Loucy (cell line): ENCODE results near the gene FBXO42.

Experiments
- H2AFZ ChIP-seq: fragments of 200-600 bp; sonication (generic); 2 replicates; pipeline ENCODE4 v1.6.0; 2016; ENCODE audit warnings: antibody characterized with exemption, mild to moderate bottlenecking, low read length, moderate library complexity
- H3F3A ChIP-seq: fragments of 200-600 bp; 2 replicates; pipeline ENCODE4 v1.6.0; 2016; ENCODE audit warnings: antibody characterized with exemption, low read depth, mild to moderate bottlenecking
- H3K27me3 ChIP-seq: fragments of 200-600 bp; sonication (generic); 2 replicates; pipeline ENCODE4 v1.6.1; 2014; ENCODE audit warnings: low read length, mild to moderate bottlenecking; ENCODE audit not compliant: insufficient read depth, poor library complexity, severe bottlenecking
- H3K36me3 ChIP-seq: fragments of 200-600 bp; sonication (generic); 2 replicates; pipeline ENCODE4 v1.6.1; 2016; ENCODE audit warnings: low read length; ENCODE audit not compliant: insufficient read depth
- H3K4me1 ChIP-seq: fragments of 200-600 bp; sonication (generic); 2 replicates; pipeline ENCODE4 v1.5.1; 2014; ENCODE audit warnings: low read length, mild to moderate bottlenecking; ENCODE audit not compliant: insufficient read depth, poor library complexity, severe bottlenecking
- H3K4me2 ChIP-seq: fragments of 200-600 bp; sonication (generic); 2 replicates; pipeline ENCODE4 v1.6.0; 2014; ENCODE audit warnings: antibody characterized with exemption, low read length, low read depth, mild to moderate bottlenecking; ENCODE audit not compliant: poor library complexity, severe bottlenecking
- H3K4me3 ChIP-seq: fragments of 200-600 bp; sonication (generic); 2 replicates; pipeline ENCODE4 v1.5.1; 2014; ENCODE audit warnings: low read length, mild to moderate bottlenecking, mixed read lengths; ENCODE audit not compliant: poor library complexity, severe bottlenecking
- H3K79me2 ChIP-seq: fragments of 200-600 bp; sonication (generic); 2 replicates; pipeline ENCODE4 v1.6.1; 2014; ENCODE audit warnings: low read length; ENCODE audit not compliant: insufficient read depth
- H3K9ac ChIP-seq: fragments of 200-600 bp; sonication (generic); 2 replicates; pipeline ENCODE4 v1.6.0; 2014; ENCODE audit warnings: mild to moderate bottlenecking, low read depth, low read length, moderate library complexity; ENCODE audit not compliant: poor library complexity, severe bottlenecking
- H3K9me2 ChIP-seq: fragments of 200-600 bp; sonication (generic); replicated peaks from 2 replicates; pipeline ENCODE4 v1.6.1; 2016; ENCODE audit warnings: low read depth, low read length, mixed read lengths
- H3K9me3 ChIP-seq: fragments of 200-600 bp; sonication (generic); 2 replicates; pipeline ENCODE4 v1.6.1; 2014; ENCODE audit warnings: mild to moderate bottlenecking, antibody characterized with exemption, low read length, low read depth; ENCODE audit not compliant: insufficient read depth
- H4K20me1 ChIP-seq: fragments of 200-600 bp; sonication (generic); 2 replicates; pipeline ENCODE4 v1.6.0; 2014; ENCODE audit warnings: antibody characterized with exemption, low read length, mild to moderate bottlenecking; ENCODE audit not compliant: insufficient read depth, poor library complexity, severe bottlenecking
- EZH2phosphoT487 ChIP-seq: fragments of 200-600 bp; IDR thresholded peaks from 2 replicates; pipeline ENCODE4 v1.6.1; 2018; ENCODE audit warnings: antibody characterized with exemption, mild to moderate bottlenecking, moderate library complexity, borderline replicate concordance
- TF ChIP-seq, protein P1 (sequence below): fragments of 200-600 bp; sonication (generic); conservative IDR thresholded peaks from 2 replicates; pipeline ENCODE4 v1.5.1; 2014; ENCODE audit warnings: mild to moderate bottlenecking, antibody characterized with exemption, low read length

Gene FBXO42

DNA sequence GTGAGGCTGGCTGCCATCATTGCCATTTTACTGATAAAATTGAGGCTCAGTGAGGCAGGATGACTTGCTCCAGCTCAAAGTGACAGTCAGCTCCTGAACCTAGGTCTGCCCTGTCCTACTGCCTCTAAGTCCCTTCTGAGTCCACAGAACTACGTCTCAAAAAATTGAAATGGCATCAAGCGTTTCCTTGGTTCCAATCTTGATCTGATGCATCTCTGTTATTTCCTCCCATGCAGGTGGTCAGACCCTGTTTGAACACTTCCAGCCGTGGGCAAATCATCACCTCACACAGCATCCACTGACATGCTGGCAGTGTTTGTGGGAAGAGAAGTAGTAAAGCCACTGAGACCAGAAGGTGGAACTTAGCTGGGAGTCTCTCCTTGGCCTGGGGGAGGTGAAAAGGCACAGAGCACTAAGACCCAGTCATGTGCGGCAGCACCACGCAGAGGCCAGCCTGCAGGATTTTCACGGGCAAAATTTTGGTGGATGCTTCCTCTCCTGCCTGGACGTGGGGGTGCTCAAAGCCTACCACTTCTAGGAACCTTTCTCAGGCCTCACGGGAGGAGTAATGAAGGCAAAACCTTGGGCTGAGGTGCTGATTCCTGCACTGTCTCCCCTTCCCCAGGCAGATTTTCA, 107.5 kb downstream of the FBXO42 start:
- H3K4me1 ChIP-seq = peaks cover 19% of the 10 kb centered on the region
- H2AFZ ChIP-seq = no peak overlapping the region
- H3K79me2 ChIP-seq = no peaks in the 10 kb centered on the region
- no peak overlapping the region for H3K4me2 ChIP-seq
- H3K9ac ChIP-seq = no peak overlapping the region
- peaks cover 23% of the 10 kb centered on the region; the same call in 1 of the 2 replicates for H3K36me3 ChIP-seq
- H4K20me1 ChIP-seq = peaks cover 2% of the 10 kb centered on the region
- no peaks in the 10 kb centered on the region for H3K9me3 ChIP-seq
- no peaks in the 10 kb centered on the region for H3K9me2 ChIP-seq
- peaks cover 9% of the 10 kb centered on the region for H3F3A ChIP-seq
- H3K27me3 ChIP-seq = no peaks in the 10 kb centered on the region
- TF ChIP-seq, protein P1, sequence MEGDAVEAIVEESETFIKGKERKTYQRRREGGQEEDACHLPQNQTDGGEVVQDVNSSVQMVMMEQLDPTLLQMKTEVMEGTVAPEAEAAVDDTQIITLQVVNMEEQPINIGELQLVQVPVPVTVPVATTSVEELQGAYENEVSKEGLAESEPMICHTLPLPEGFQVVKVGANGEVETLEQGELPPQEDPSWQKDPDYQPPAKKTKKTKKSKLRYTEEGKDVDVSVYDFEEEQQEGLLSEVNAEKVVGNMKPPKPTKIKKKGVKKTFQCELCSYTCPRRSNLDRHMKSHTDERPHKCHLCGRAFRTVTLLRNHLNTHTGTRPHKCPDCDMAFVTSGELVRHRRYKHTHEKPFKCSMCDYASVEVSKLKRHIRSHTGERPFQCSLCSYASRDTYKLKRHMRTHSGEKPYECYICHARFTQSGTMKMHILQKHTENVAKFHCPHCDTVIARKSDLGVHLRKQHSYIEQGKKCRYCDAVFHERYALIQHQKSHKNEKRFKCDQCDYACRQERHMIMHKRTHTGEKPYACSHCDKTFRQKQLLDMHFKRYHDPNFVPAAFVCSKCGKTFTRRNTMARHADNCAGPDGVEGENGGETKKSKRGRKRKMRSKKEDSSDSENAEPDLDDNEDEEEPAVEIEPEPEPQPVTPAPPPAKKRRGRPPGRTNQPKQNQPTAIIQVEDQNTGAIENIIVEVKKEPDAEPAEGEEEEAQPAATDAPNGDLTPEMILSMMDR = no peak
- TF ChIP-seq EZH2phosphoT487 = no peak
- H3K4me3 ChIP-seq = no peak overlapping the region

DNA sequence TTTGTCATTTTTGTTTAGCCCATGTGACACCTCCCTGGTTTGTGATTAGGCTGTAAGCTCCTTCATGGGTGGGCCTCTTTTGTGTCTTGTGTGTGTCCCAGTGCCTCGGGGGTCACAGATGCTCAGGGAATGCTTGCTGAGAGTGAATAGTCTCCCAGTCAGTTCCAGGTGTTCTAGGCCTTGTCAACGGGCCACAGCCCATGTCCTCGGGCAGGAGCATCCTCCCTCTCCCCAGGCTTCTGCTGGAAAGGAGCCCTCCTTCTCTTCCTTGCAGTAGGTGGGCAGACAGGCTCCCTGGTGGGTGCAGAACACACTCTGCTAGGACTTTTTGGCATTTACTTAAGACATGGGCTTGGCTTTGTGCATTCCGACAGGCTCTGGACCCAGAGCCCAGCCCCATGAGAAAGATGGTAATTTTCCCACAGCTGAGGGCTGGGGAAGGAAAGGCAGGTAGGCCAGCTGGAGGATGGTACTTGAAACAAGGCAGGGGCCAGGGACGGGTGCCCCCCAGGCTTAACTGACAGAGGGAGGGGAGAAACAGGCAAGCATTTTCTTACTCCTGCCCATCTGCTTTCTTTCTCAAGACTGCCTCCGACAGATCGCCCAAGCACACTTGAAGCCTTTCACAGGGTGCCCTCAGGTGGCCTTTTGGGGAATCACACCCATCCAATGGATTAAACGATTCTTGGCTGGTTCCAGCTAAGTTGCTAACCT, 108.2 kb downstream of the FBXO42 start:
- Histone ChIP-seq H3K4me3 (no peak overlapping the region), H4K20me1 (no peaks in the 10 kb centered on the region), H3K9ac (no peak overlapping the region), H3K27me3 (no peaks in the 10 kb centered on the region), H3K4me2 (no peak overlapping the region), H3K9me2 (no peaks in the 10 kb centered on the region), H3F3A (peaks cover 2% of the 10 kb centered on the region), H2AFZ (no peak overlapping the region), H3K36me3 (peaks cover 19% of the 10 kb centered on the region; the same call in 1 of the 2 replicates), H3K4me1 (peaks cover 12% of the 10 kb centered on the region), H3K79me2 (no peaks in the 10 kb centered on the region), H3K9me3 (no peaks in the 10 kb centered on the region)
- TF ChIP-seq, protein P1 = peak; percentile 84
- TF ChIP-seq EZH2phosphoT487 = no peak

DNA sequence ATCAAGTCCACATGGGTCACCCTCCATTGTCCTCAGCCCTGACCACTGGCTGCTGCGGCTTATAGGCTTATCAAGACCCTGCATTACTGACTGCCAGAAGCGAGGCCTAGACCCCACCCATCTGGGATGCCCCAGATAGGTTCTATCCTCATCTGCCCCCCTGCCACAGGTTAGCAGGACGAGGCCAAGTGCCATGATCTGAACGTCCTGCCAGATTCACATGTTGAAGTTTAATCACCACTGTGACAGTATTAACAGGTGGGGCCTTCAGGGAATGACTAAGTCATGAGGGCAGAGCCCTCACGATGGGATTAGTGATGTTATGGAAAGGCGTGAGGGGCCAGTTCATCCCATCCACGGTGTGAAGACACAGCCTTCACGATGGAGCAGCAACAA, 109.1 kb downstream of the FBXO42 start:
- Histone ChIP-seq H3K9me2 (no peaks in the 10 kb centered on the region), H3K36me3 (peaks cover 19% of the 10 kb centered on the region; the same call in 1 of the 2 replicates), H4K20me1 (no peaks in the 10 kb centered on the region), H3K9ac (no peak overlapping the region), H2AFZ (no peak overlapping the region), H3K9me3 (no peaks in the 10 kb centered on the region), H3K27me3 (no peaks in the 10 kb centered on the region), H3K4me3 (no peak overlapping the region), H3K79me2 (no peaks in the 10 kb centered on the region), H3K4me1 (peaks cover 5% of the 10 kb centered on the region), H3K4me2 (no peak overlapping the region), H3F3A (no peaks in the 10 kb centered on the region; the same call in 1 of the 2 replicates)
- TF ChIP-seq, protein P1 = no peak
- TF ChIP-seq EZH2phosphoT487 = no peak
